ENCODE measurements around the gene CFAP61. TPM values are rescaled to one million over a fixed set of nuclear protein-coding genes. Genes with fewer than 3 reads are reported as not detected.

CFAP61 gene
- total and polyA plus RNA-seq, 9 of the 15 experiments (the other 6 are each of a cell fraction or from before 2014, with no cell fraction given): 0.11 TPM; not detected in 8

DNA sequence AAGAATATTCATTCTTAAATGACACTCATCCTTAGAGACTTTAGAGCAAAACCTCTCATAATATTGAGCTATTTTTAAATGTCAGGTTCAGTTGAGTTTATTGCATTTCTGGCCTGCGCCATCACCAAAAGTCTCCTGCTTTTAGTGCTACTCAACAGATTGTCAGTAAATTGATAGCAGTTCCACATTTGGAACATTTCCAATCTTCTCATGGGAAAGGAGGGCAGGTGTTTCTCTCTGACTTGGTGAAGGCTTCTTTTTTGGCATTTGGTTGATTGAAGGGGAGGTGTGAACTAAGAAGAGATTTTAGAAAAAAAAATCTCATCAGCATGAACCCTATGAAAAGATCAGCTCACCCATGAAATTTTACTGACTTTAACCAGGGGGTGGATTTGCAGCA is 189.6 kb downstream of the CFAP61 start:
- no peak for ATAC-seq
- intact Hi-C loops (cut with micrococcal nuclease): no loop called here
- Histone ChIP-seq H3K4me1 (replicated peaks in 1 of 2; ENCODE audit: control insufficient read depth in 2 of 2, insufficient read depth in 2 of 2, low read length in 2 of 2) (no peaks in the 10 kb centered on the region), H3K4me2 (ENCODE audit: insufficient read depth, low read length) (no peak overlapping the region), H3K79me2 (ENCODE audit: control insufficient read depth, insufficient read depth, low read length) (no peaks in the 10 kb centered on the region), H3K9me3 (replicated peaks; ENCODE audit: control insufficient read depth, insufficient read depth, low read depth, low read length) (no peaks in the 10 kb centered on the region), H2AFZ (ENCODE audit: low read depth, low read length) (no peak overlapping the region), H4K20me1 (replicated peaks; ENCODE audit: control insufficient read depth, insufficient read depth, low read length) (no peaks in the 10 kb centered on the region), H3K4me3 (no peak overlapping the region), H3K27ac (ENCODE audit: extremely low read depth, low read depth, low read length) (no peak overlapping the region), H3K9me1 (ENCODE audit: control insufficient read depth, insufficient read depth, low read length) (no peaks in the 10 kb centered on the region), H3K9ac (ENCODE audit: insufficient read depth in 1 of 2, low read depth in 2 of 2, low read length in 2 of 2) (no peak overlapping the region), H3K27me3 (ENCODE audit: control insufficient read depth in 2 of 2, insufficient read depth in 2 of 2, low read length in 2 of 2) (no peaks in the 10 kb centered on the region), H3K36me3 (ENCODE audit: control insufficient read depth, insufficient read depth, low read length) (no peaks in the 10 kb centered on the region)
- 0% methylated on average over 1 of the region's 1 CpG for WGBS (ENCODE audit: insufficient coverage, low coverage, missing lambda C conversion rate)
- ChIA-PET CTCF (ENCODE audit: low intra/inter-chr PET ratio) (no interaction called here), POLR2A (interaction anchor here (0.6 kb wide), 1 partner anchor 70 kb away, joined by 3 read pairs; no protein-coding TSS in a partner anchor)
- BruUV-seq (replicated peaks): no TSS peak
- no peak for DNase-seq (ENCODE audit: extremely low read depth in 1 of 4, low spot score in 3 of 4)
- TF ChIP-seq, protein P1, sequence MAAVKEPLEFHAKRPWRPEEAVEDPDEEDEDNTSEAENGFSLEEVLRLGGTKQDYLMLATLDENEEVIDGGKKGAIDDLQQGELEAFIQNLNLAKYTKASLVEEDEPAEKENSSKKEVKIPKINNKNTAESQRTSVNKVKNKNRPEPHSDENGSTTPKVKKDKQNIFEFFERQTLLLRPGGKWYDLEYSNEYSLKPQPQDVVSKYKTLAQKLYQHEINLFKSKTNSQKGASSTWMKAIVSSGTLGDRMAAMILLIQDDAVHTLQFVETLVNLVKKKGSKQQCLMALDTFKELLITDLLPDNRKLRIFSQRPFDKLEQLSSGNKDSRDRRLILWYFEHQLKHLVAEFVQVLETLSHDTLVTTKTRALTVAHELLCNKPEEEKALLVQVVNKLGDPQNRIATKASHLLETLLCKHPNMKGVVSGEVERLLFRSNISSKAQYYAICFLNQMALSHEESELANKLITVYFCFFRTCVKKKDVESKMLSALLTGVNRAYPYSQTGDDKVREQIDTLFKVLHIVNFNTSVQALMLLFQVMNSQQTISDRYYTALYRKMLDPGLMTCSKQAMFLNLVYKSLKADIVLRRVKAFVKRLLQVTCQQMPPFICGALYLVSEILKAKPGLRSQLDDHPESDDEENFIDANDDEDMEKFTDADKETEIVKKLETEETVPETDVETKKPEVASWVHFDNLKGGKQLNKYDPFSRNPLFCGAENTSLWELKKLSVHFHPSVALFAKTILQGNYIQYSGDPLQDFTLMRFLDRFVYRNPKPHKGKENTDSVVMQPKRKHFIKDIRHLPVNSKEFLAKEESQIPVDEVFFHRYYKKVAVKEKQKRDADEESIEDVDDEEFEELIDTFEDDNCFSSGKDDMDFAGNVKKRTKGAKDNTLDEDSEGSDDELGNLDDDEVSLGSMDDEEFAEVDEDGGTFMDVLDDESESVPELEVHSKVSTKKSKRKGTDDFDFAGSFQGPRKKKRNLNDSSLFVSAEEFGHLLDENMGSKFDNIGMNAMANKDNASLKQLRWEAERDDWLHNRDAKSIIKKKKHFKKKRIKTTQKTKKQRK (IDR thresholded peaks at IDR 0.05; ENCODE audit: borderline replicate concordance, low read depth, low read length): no peak
- TF ChIP-seq ZNF41 (CRISPR knock-in tag; conservative IDR thresholded peaks at IDR 0.05) (no peak), RBFOX2 (IDR thresholded peaks at IDR 0.05; ENCODE audit: low read depth, low read length) (no peak), ERF (CRISPR knock-in tag; IDR thresholded peaks at IDR 0.05) (no peak), FUS (optimal IDR thresholded peaks at IDR 0.05; ENCODE audit: low read depth, low read length) (no peak), NFIX (CRISPR knock-in tag; IDR thresholded peaks at IDR 0.05; ENCODE audit: low read depth) (no peak), RFX5 (IDR thresholded peaks at IDR 0.05; ENCODE audit: low read depth, low read length) (no peak), ILK (tag; IDR thresholded peaks at IDR 0.05; ENCODE audit: borderline replicate concordance, low read depth) (no peak)
- TF ChIP-seq, protein P2, sequence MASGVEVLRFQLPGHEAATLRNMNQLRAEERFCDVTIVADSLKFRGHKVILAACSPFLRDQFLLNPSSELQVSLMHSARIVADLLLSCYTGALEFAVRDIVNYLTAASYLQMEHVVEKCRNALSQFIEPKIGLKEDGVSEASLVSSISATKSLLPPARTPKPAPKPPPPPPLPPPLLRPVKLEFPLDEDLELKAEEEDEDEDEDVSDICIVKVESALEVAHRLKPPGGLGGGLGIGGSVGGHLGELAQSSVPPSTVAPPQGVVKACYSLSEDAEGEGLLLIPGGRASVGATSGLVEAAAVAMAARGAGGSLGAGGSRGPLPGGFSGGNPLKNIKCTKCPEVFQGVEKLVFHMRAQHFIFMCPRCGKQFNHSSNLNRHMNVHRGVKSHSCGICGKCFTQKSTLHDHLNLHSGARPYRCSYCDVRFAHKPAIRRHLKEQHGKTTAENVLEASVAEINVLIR (CRISPR knock-in tag; IDR thresholded peaks at IDR 0.05): no peak
- TF ChIP-seq, protein P3, sequence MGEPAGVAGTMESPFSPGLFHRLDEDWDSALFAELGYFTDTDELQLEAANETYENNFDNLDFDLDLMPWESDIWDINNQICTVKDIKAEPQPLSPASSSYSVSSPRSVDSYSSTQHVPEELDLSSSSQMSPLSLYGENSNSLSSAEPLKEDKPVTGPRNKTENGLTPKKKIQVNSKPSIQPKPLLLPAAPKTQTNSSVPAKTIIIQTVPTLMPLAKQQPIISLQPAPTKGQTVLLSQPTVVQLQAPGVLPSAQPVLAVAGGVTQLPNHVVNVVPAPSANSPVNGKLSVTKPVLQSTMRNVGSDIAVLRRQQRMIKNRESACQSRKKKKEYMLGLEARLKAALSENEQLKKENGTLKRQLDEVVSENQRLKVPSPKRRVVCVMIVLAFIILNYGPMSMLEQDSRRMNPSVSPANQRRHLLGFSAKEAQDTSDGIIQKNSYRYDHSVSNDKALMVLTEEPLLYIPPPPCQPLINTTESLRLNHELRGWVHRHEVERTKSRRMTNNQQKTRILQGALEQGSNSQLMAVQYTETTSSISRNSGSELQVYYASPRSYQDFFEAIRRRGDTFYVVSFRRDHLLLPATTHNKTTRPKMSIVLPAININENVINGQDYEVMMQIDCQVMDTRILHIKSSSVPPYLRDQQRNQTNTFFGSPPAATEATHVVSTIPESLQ (CRISPR knock-in tag; IDR thresholded peaks at IDR 0.05): no peak
- TF ChIP-seq, protein P4, sequence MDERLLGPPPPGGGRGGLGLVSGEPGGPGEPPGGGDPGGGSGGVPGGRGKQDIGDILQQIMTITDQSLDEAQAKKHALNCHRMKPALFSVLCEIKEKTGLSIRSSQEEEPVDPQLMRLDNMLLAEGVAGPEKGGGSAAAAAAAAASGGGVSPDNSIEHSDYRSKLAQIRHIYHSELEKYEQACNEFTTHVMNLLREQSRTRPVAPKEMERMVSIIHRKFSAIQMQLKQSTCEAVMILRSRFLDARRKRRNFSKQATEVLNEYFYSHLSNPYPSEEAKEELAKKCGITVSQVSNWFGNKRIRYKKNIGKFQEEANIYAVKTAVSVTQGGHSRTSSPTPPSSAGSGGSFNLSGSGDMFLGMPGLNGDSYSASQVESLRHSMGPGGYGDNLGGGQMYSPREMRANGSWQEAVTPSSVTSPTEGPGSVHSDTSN (CRISPR knock-in tag; IDR thresholded peaks at IDR 0.05; ENCODE audit: low read depth): no peak
- TF ChIP-seq, protein P4 (tag; conservative IDR thresholded peaks at IDR 0.05; ENCODE audit: low read depth): no peak
- in situ Hi-C loops (cut with MboI): no loop called here
- no peak for FAIRE-seq
